PC-3 (cell line): ENCODE measurements around the gene PMF1. TPM values are rescaled to one million over a fixed set of nuclear protein-coding genes. Genes with fewer than 3 reads are reported as not detected.
A peak's percentile ranks its signal among the peaks of the same experiment; 100 is the strongest.

Source experiments
- ATAC-seq: fragments of 200-7000 bp; cut with Tn5 transposase; 2 replicates; pipeline ENCODE4 v1.9.1; 2020; ENCODE audit warnings: mild to moderate bottlenecking, moderate library complexity
- BruUV-seq: library from RNA; stranded (reverse); fragments of 400-500 nt; replicated peaks from 2 replicates; lab custom pipeline; 2021; lab: Mats Ljungman, UMichigan
- CTCF ChIA-PET: fragments of 300-600 bp; sonication (Branson Sonifier 250); formaldehyde crosslinking; loops from one replicate; lab custom pipeline; 2022; ENCODE audit warnings: antibody characterized with exemption; lab: Charles Lee
- POLR2A ChIA-PET: fragments of 300-600 bp; sonication (Branson Sonifier 250); formaldehyde crosslinking; loops from one replicate; lab custom pipeline; 2022; ENCODE audit warnings: antibody characterized with exemption; ENCODE audit not compliant: unreplicated experiment; lab: Charles Lee
- DNase-seq: peaks from one replicate; pipeline ENCODE4 v3.0.0-alpha.2; 2015
- H2AFZ ChIP-seq: fragments of 300-600 bp; sonication (generic); 2 replicates; pipeline ENCODE4 v1.6.0; 2016; ENCODE audit warnings: antibody characterized with exemption, low read length
- H3F3A ChIP-seq: fragments of 300-600 bp; sonication (generic); one replicate; pipeline ENCODE4 v1.6.0; 2017; ENCODE audit warnings: antibody characterized with exemption, low read length, control low read depth, mild to moderate bottlenecking; ENCODE audit not compliant: unreplicated experiment
- H3K27ac ChIP-seq: fragments of 300-600 bp; sonication (generic); 2 replicates; pipeline ENCODE4 v1.5.1; 2016; ENCODE audit warnings: mild to moderate bottlenecking, low read length
- H3K27me3 ChIP-seq: fragments of 300-600 bp; sonication (generic); 2 replicates; pipeline ENCODE4 v1.6.1; 2016; ENCODE audit warnings: low read length, mixed read lengths
- H3K36me3 ChIP-seq: fragments of 300-600 bp; sonication (generic); 2 replicates; pipeline ENCODE4 v1.6.1; 2016; ENCODE audit warnings: low read depth, mixed run types, low read length, mixed read lengths
- H3K4me1 ChIP-seq: fragments of 300-600 bp; sonication (generic); 2 replicates; pipeline ENCODE4 v1.5.1; 2016; ENCODE audit warnings: low read length; ENCODE audit not compliant: insufficient read depth
- H3K4me2 ChIP-seq: fragments of 300-600 bp; sonication (generic); 2 replicates; pipeline ENCODE4 v1.6.0; 2016; ENCODE audit warnings: low read length
- H3K4me3 ChIP-seq: fragments of 300-600 bp; sonication (generic); 2 replicates; pipeline ENCODE4 v1.5.1; 2016; ENCODE audit warnings: mild to moderate bottlenecking, low read length, mixed read lengths
- H3K79me2 ChIP-seq: fragments of 300-600 bp; sonication (generic); 2 replicates; pipeline ENCODE4 v1.6.1; 2017; ENCODE audit warnings: low read length, mixed read lengths
- H3K9ac ChIP-seq: fragments of 300-600 bp; sonication (generic); 2 replicates; pipeline ENCODE4 v1.6.0; 2016; ENCODE audit warnings: mild to moderate bottlenecking, low read length
- H3K9me2 ChIP-seq: fragments of 300-600 bp; sonication (generic); replicated peaks from 2 replicates; pipeline ENCODE4 v1.6.1; 2016; ENCODE audit warnings: mixed run types, low read length, mixed read lengths
- H3K9me3 ChIP-seq: fragments of 300-600 bp; sonication (generic); 2 replicates; pipeline ENCODE4 v1.6.1; 2016; ENCODE audit warnings: low read length, mixed read lengths
- H4K20me1 ChIP-seq: fragments of 300-600 bp; sonication (generic); 2 replicates; pipeline ENCODE4 v1.6.1; 2016; ENCODE audit warnings: low read length, mixed read lengths
- EZH2 ChIP-seq: fragments of 300-600 bp; sonication (generic); IDR thresholded peaks from one replicate; pipeline ENCODE4 v1.6.1; 2017; ENCODE audit warnings: antibody characterized with exemption, mild to moderate bottlenecking, low read length; ENCODE audit not compliant: unreplicated experiment
- EZH2phosphoT487 ChIP-seq: fragments of 300-600 bp; sonication (generic); IDR thresholded peaks from 2 replicates; pipeline ENCODE4 v1.6.1; 2018; ENCODE audit warnings: mild to moderate bottlenecking, antibody characterized with exemption, low read length, borderline replicate concordance
- intact Hi-C: fragments of 100-400 bp; cut with micrococcal nuclease; formaldehyde crosslinking; loops from 2 replicates; pipeline ENCODE4 v1.9.0; 2023
- total RNA-seq: library from RNA; depleted of rRNA; stranded (reverse); fragments of >200 nt; gene quantifications from 2 replicates; pipeline ENCODE4 v1.2.3, GENCODE V29; 2014
- TF ChIP-seq, protein P1 (sequence below): fragments of 300-600 bp; sonication (generic); conservative IDR thresholded peaks from 2 replicates; pipeline ENCODE4 v1.5.1; 2017; ENCODE audit warnings: antibody characterized with exemption, low read depth, mild to moderate bottlenecking, low read length

PMF1 gene
- total RNA-seq, 1 experiment from 2014 or later: 131 TPM

DNA sequence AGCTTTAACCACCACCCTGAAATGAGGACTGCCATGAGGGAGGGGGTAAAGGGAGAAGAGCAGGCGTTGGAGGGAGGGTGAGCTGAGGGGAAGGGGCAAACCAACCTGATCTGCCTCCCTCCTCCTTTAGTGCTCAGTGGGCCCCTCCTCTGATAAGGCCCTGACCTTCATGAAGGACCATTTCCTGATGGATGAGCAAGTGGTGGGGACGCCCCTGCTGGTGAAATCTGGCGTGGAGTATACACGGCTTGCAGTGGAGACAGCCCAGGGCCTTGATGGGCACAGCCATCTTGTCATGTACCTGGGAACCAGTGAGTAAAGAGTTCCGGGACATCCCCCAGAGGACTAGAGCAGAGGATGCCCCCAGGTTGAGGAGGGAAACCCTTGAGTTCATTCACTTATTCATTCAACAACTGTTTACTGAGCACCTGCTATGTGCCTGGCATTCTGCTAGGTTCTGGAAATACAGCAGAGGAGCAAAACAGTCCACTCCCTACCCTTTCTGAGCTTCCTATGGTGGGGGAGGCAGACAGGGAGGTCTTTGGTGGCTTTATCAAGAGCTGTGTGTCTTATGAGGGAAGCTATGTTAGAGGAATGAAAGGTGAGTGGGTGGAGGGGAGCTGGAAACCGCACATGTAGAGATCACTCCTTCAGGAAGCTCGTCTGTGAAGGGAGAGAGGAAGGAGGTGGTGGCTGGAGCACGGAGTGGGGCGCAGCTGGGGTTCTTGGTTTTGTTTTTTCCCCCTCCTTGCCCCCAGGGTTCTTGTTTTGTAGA lies 39.9 kb upstream of the PMF1 start:
- Histone ChIP-seq H4K20me1 (no peaks in the 10 kb centered on the region), H3K4me2 (no peak overlapping the region), H3F3A (no peaks in the 10 kb centered on the region), H3K4me3 (no peak overlapping the region), H3K27me3 (no peaks in the 10 kb centered on the region), H3K9ac (no peak overlapping the region), H3K4me1 (no peaks in the 10 kb centered on the region), H3K9me2 (no peaks in the 10 kb centered on the region), H3K27ac (no peak overlapping the region), H3K9me3 (no peaks in the 10 kb centered on the region), H3K79me2 (no peaks in the 10 kb centered on the region), H2AFZ (no peak overlapping the region), H3K36me3 (no peaks in the 10 kb centered on the region)
- ChIA-PET CTCF (no interaction called here), POLR2A (no interaction called here)
- intact Hi-C loops: no loop called here
- TF ChIP-seq, protein P1, sequence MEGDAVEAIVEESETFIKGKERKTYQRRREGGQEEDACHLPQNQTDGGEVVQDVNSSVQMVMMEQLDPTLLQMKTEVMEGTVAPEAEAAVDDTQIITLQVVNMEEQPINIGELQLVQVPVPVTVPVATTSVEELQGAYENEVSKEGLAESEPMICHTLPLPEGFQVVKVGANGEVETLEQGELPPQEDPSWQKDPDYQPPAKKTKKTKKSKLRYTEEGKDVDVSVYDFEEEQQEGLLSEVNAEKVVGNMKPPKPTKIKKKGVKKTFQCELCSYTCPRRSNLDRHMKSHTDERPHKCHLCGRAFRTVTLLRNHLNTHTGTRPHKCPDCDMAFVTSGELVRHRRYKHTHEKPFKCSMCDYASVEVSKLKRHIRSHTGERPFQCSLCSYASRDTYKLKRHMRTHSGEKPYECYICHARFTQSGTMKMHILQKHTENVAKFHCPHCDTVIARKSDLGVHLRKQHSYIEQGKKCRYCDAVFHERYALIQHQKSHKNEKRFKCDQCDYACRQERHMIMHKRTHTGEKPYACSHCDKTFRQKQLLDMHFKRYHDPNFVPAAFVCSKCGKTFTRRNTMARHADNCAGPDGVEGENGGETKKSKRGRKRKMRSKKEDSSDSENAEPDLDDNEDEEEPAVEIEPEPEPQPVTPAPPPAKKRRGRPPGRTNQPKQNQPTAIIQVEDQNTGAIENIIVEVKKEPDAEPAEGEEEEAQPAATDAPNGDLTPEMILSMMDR: peak; percentile 30; the same call in 1 of the 2 replicates
- no peak for TF ChIP-seq EZH2
- no TSS peak for BruUV-seq
- ATAC-seq (no peak), DNase-seq (no peak)

DNA sequence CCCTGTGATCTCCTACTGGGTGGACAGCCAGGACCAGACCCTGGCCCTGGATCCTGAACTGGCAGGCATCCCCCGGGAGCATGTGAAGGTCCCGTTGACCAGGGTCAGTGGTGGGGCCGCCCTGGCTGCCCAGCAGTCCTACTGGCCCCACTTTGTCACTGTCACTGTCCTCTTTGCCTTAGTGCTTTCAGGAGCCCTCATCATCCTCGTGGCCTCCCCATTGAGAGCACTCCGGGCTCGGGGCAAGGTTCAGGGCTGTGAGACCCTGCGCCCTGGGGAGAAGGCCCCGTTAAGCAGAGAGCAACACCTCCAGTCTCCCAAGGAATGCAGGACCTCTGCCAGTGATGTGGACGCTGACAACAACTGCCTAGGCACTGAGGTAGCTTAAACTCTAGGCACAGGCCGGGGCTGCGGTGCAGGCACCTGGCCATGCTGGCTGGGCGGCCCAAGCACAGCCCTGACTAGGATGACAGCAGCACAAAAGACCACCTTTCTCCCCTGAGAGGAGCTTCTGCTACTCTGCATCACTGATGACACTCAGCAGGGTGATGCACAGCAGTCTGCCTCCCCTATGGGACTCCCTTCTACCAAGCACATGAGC lies 36.1 kb upstream of the PMF1 start:
- no peak for ATAC-seq
- no peak for TF ChIP-seq EZH2phosphoT487
- TF ChIP-seq, protein P1: no peak
- POLR2A ChIA-PET: no interaction called here
- DNase-seq: no peak
- no peaks in the 10 kb centered on the region for H3K27me3 ChIP-seq
- no peak overlapping the region for H3K4me3 ChIP-seq
- H3K9me3 ChIP-seq: no peaks in the 10 kb centered on the region
- no peaks in the 10 kb centered on the region for H3F3A ChIP-seq
- no peak overlapping the region for H3K4me2 ChIP-seq
- BruUV-seq: no TSS peak
- no peaks in the 10 kb centered on the region for H3K4me1 ChIP-seq
- no peak overlapping the region for H3K27ac ChIP-seq
- no peaks in the 10 kb centered on the region for H3K9me2 ChIP-seq
- intact Hi-C loops: no loop called here
- H3K9ac ChIP-seq: no peak overlapping the region
- H2AFZ ChIP-seq: no peak overlapping the region
- CTCF ChIA-PET: no interaction called here
- no peaks in the 10 kb centered on the region for H4K20me1 ChIP-seq
- H3K79me2 ChIP-seq: no peaks in the 10 kb centered on the region
- H3K36me3 ChIP-seq: no peaks in the 10 kb centered on the region

DNA sequence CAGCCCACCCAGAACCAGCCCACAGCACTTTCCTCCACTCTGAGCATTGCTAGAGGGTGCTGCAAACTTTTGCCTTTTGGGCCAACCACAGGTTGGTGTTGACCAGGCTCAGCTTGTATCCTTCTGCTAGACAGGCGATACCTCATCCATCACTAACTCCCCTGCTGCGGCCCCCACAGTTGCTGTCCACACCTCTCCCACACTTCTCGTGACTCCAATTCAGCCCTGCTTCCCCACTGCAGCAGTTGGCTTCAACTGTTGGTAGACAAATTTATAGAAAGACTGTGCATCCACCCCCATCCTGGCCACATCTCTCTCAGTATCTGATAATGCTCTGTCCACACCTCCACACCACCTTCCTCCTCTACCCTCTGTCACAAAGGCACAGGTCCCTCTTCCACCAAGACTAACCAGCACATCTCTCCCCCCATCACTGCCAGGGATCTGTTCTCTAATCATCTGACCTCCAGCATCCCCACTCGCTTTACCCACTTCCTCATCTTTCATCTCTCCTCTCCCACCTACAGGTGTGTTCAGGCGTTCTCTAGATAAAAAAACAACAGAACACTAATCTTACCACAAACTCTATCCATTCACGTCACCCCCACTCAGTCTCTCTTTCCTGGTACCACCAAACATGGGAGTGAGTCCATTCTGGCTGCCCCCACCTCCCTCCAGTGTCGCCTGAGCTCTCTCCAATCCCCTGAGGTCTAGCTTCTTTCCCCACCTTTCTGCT lies 34.7 kb upstream of the PMF1 start:
- H3K4me3 ChIP-seq: no peak overlapping the region
- intact Hi-C loops: no loop called here
- no peaks in the 10 kb centered on the region for H3F3A ChIP-seq
- BruUV-seq: no TSS peak
- no peak overlapping the region for H3K4me2 ChIP-seq
- H3K9me2 ChIP-seq: no peaks in the 10 kb centered on the region
- H3K9ac ChIP-seq: no peak overlapping the region
- no peak overlapping the region for H3K27ac ChIP-seq
- no peaks in the 10 kb centered on the region for H3K36me3 ChIP-seq
- H4K20me1 ChIP-seq: no peaks in the 10 kb centered on the region
- no peak for TF ChIP-seq EZH2
- TF ChIP-seq, protein P1: no peak
- TF ChIP-seq EZH2phosphoT487: no peak
- ATAC-seq: no peak
- ChIA-PET POLR2A (no interaction called here), CTCF (no interaction called here)
- no peaks in the 10 kb centered on the region for H3K27me3 ChIP-seq
- H2AFZ ChIP-seq: no peak overlapping the region
- H3K4me1 ChIP-seq: no peaks in the 10 kb centered on the region
- no peaks in the 10 kb centered on the region for H3K79me2 ChIP-seq
- no peak for DNase-seq
- H3K9me3 ChIP-seq: no peaks in the 10 kb centered on the region
